ENCODE measurements around the gene TRIM26. TPM values are rescaled to one million over a fixed set of nuclear protein-coding genes. Genes with fewer than 3 reads are reported as not detected.
"Not testable (repeated sequence)": the region's sequence is repeated elsewhere in the genome, so short reads cannot be mapped to it uniquely, and the experiment has no call there.

Gene TRIM26
- total and polyA plus RNA-seq, 2 experiments from 2014 or later = 27.2 to 37.2 TPM

GRCh38 chr6:30258204-30258603 is 45.0 kb upstream of the TRIM26 start:
- TF ChIP-seq EZH2phosphoT487 (IDR thresholded peaks at IDR 0.05; ENCODE audit: low read depth, severe bottlenecking, unreplicated experiment) (no peak), CTCF (IDR thresholded peaks at IDR 0.05; ENCODE audit: poor library complexity) (no peak), EZH2 (IDR thresholded peaks at IDR 0.05; ENCODE audit: borderline replicate concordance) (no peak)
- DNase-seq (ENCODE audit: low spot score) = no peak

GRCh38 chr6:30252417-30252816 is 39.2 kb upstream of the TRIM26 start:
- 100% methylated on average over 1 of the region's 1 CpG for WGBS (ENCODE audit: low lambda C conversion rate, missing lambda C conversion rate)
- H3K79me2 ChIP-seq = not testable (repeated sequence)

More at GRCh38 chr6:30258204-30258603, 45.0 kb upstream of the TRIM26 start:
- H3K4me1 ChIP-seq (ENCODE audit: insufficient read depth) = peaks cover 2% of the 10 kb centered on the region
- no peak overlapping the region for H3K27ac ChIP-seq
- H3K36me3 ChIP-seq (replicated peaks; ENCODE audit: insufficient read depth, low read depth) = no peaks in the 10 kb centered on the region
- no peaks in the 10 kb centered on the region for H3K9me2 ChIP-seq (replicated peaks; ENCODE audit: insufficient read depth)
- no peaks in the 10 kb centered on the region for H3K9me3 ChIP-seq (ENCODE audit: low read depth)
- no peak overlapping the region for H3K4me2 ChIP-seq
- no peaks in the 10 kb centered on the region for H4K20me1 ChIP-seq (ENCODE audit: insufficient read depth, poor library complexity, severe bottlenecking)
- WGBS (ENCODE audit: low lambda C conversion rate, missing lambda C conversion rate) = 68% methylated on average over 3 of the region's 3 CpGs
- H3K27me3 ChIP-seq = no peaks in the 10 kb centered on the region
- peak overlapping the region; percentile 89 for H2AFZ ChIP-seq
- no peaks in the 10 kb centered on the region for H3K79me2 ChIP-seq
- H3K4me3 ChIP-seq = no peak overlapping the region

GRCh38 chr6:30244560-30244959 is 31.4 kb upstream of the TRIM26 start:
- Histone ChIP-seq H3K4me3 (no peak overlapping the region), H3K79me2 (no peaks in the 10 kb centered on the region), H2AFZ (no peak overlapping the region), H3K9me2 (replicated peaks; ENCODE audit: insufficient read depth) (no peaks in the 10 kb centered on the region), H3K4me1 (ENCODE audit: insufficient read depth) (no peaks in the 10 kb centered on the region), H4K20me1 (ENCODE audit: insufficient read depth, poor library complexity, severe bottlenecking) (no peaks in the 10 kb centered on the region), H3K9me3 (ENCODE audit: low read depth) (no peaks in the 10 kb centered on the region), H3K27me3 (no peaks in the 10 kb centered on the region), H3K4me2 (no peak overlapping the region), H3K36me3 (replicated peaks; ENCODE audit: insufficient read depth, low read depth) (no peaks in the 10 kb centered on the region), H3K27ac (no peak overlapping the region)
- WGBS (ENCODE audit: low lambda C conversion rate, missing lambda C conversion rate) = 90% methylated on average over 3 of the region's 3 CpGs
- no peak for TF ChIP-seq CTCF (IDR thresholded peaks at IDR 0.05; ENCODE audit: poor library complexity)
- TF ChIP-seq EZH2 (IDR thresholded peaks at IDR 0.05; ENCODE audit: borderline replicate concordance) = no peak
- no peak for TF ChIP-seq EZH2phosphoT487 (IDR thresholded peaks at IDR 0.05; ENCODE audit: low read depth, severe bottlenecking, unreplicated experiment)
- DNase-seq (ENCODE audit: low spot score) = no peak

More at GRCh38 chr6:30252417-30252816, 39.2 kb upstream of the TRIM26 start:
- not testable (repeated sequence) for H3K9me2 ChIP-seq (replicated peaks; ENCODE audit: insufficient read depth); H4K20me1 ChIP-seq (ENCODE audit: insufficient read depth, poor library complexity, severe bottlenecking); H2AFZ ChIP-seq; H3K9me3 ChIP-seq (ENCODE audit: low read depth); H3K4me3 ChIP-seq; H3K27ac ChIP-seq; H3K4me2 ChIP-seq; H3K4me1 ChIP-seq (ENCODE audit: insufficient read depth); H3K36me3 ChIP-seq (replicated peaks; ENCODE audit: insufficient read depth, low read depth); H3K27me3 ChIP-seq; DNase-seq (ENCODE audit: low spot score)

GRCh38 chr6:30238178-30238795 is 25.1 kb upstream of the TRIM26 start:
- WGBS (ENCODE audit: low lambda C conversion rate, missing lambda C conversion rate) = 50% methylated on average over 6 of the region's 6 CpGs
- H3K4me1 ChIP-seq (ENCODE audit: insufficient read depth) = no peaks in the 10 kb centered on the region
- H3K27me3 ChIP-seq = peaks cover 10% of the 10 kb centered on the region
- no peaks in the 10 kb centered on the region for H3K36me3 ChIP-seq (replicated peaks; ENCODE audit: insufficient read depth, low read depth)
- H3K4me2 ChIP-seq = no peak overlapping the region
- no peaks in the 10 kb centered on the region for H4K20me1 ChIP-seq (ENCODE audit: insufficient read depth, poor library complexity, severe bottlenecking)
- peak; percentile 28 for TF ChIP-seq CTCF (IDR thresholded peaks at IDR 0.05; ENCODE audit: poor library complexity)
- no peak for TF ChIP-seq EZH2phosphoT487 (IDR thresholded peaks at IDR 0.05; ENCODE audit: low read depth, severe bottlenecking, unreplicated experiment)
- H3K27ac ChIP-seq = no peak overlapping the region
- DNase-seq (ENCODE audit: low spot score) = peak; percentile 23
- no peak overlapping the region for H2AFZ ChIP-seq
- no peaks in the 10 kb centered on the region for H3K9me3 ChIP-seq (ENCODE audit: low read depth)
- no peak overlapping the region for H3K4me3 ChIP-seq
- H3K79me2 ChIP-seq = no peaks in the 10 kb centered on the region
- H3K9me2 ChIP-seq (replicated peaks; ENCODE audit: insufficient read depth) = no peaks in the 10 kb centered on the region
